Transverse colon (tissue), 4 donors: ENCODE data around the gene MYO18B. TPM values are rescaled to one million over a fixed set of nuclear protein-coding genes. Genes with fewer than 3 reads are reported as not detected.

Experiments used
- DNase-seq: peaks from one replicate; pipeline ENCODE4 v3.0.0-alpha.2; 2019
- H3K27ac ChIP-seq, 4 donors: fragments of 200-600 bp; sonication (generic); 2 replicates each; pipeline ENCODE4 v1.5.1; 2016 to 2018; ENCODE audit warnings: inconsistent platforms in 4 of 4
- H3K27me3 ChIP-seq: fragments of 200-600 bp; sonication (generic); 2 replicates; pipeline ENCODE4 v1.5.1; 2017; ENCODE audit warnings: inconsistent platforms
- H3K36me3 ChIP-seq, 4 donors: fragments of 200-600 bp; sonication (generic); 2 replicates each; pipeline ENCODE4 v1.5.1; 2017 to 2019; ENCODE audit warnings: inconsistent platforms in 4 of 4
- H3K4me1 ChIP-seq, 4 donors: fragments of 200-600 bp; sonication (generic); 2 replicates each; pipeline ENCODE4 v1.5.1; 2017 to 2020; ENCODE audit warnings: inconsistent platforms in 4 of 4
- H3K4me3 ChIP-seq, 4 donors: fragments of 200-600 bp; sonication (generic); 1 replicate in 1 of 4; 2 replicates in 3 of 4; pipeline versions ENCODE4 v1.5.1 to v1.6.1; 2017 to 2019; ENCODE audit warnings: inconsistent platforms in 4 of 4
- H3K9me3 ChIP-seq, 2 donors: fragments of 200-600 bp; sonication (generic); 2 replicates each; pipeline ENCODE4 v1.5.1; 2017 to 2019; ENCODE audit warnings: inconsistent platforms in 2 of 2
- CTCF ChIP-seq, 5 experiments: fragments of 200-600 bp in 3 of 5; fragments of 450-650 bp in 2 of 5; sonication (generic) in 3 of 5; IDR thresholded peaks; 1 replicate in 2 of 5; 2 replicates in 3 of 5; pipeline ENCODE4 v1.5.1; 2016 to 2017; ENCODE audit warnings: antibody characterized with exemption in 5 of 5, inconsistent platforms in 3 of 5, mild to moderate bottlenecking in 2 of 5, moderate library complexity in 1 of 5
- EP300 ChIP-seq: sonication (generic); formaldehyde crosslinking; IDR thresholded peaks from one replicate; pipeline ENCODE4 v1.6.1; 2017; ENCODE audit warnings: antibody characterized with exemption, low read depth
- POLR2A ChIP-seq: fragments of 450-650 bp; IDR thresholded peaks from one replicate; pipeline ENCODE4 v1.6.1; 2016; ENCODE audit warnings: antibody characterized with exemption, mild to moderate bottlenecking, moderate library complexity
- POLR2AphosphoS5 ChIP-seq, 3 donors: sonication (generic); formaldehyde crosslinking; IDR thresholded peaks; one replicate each; pipeline ENCODE4 v1.6.1; 2016; ENCODE audit warnings: antibody characterized with exemption in 3 of 3
- WGBS, 2 donors: methylation state at CpG; one replicate each; pipeline ENCODE4 v1.1.5; 2018; ENCODE audit warnings: low coverage in 1 of 2; 5-methylcytosine and 5-hydroxymethylcytosine counted together
- in situ Hi-C, 4 donors: fragments of 200-750 bp; cut with MboI; loops; one replicate each; pipeline versions ENCODE4 v1.15.0 to v1.15.1; 2017; ENCODE audit warnings: low sequenced_read_pairs in 3 of 4, low pct_ligation_motif_present in 1 of 4, low pct_unique_long_range_greater_than_20kb in 1 of 4
- intact Hi-C: fragments of 100-400 bp; cut with DNase I; formaldehyde crosslinking; loops from one replicate; pipeline ENCODE4 v1.15.1; 2023; ENCODE audit warnings: low total_unique reads
- total RNA-seq, 4 donors: library from RNA; depleted of rRNA; stranded (reverse); fragments of >200 nt; gene quantifications; one replicate each; pipeline ENCODE4 v1.1.0, GENCODE V29; 2016

The MYO18B gene
- under 1 TPM in 1 of 4 donors, not detected in 3; 0.27 TPM for total RNA-seq

GRCh38 chr22:25741692-25742626 lies at the start of gene MYO18B:
TSS of gene MYO18B (plus strand) at chr22:25742188. CDS start at chr22:25761093, 18,905 bp downstream.
- Histone ChIP-seq H3K4me1 (no peaks in the 10 kb centered on the region), H3K27ac (no peak within 1 kb of the TSS), H3K4me3 (no peak within 1 kb of the TSS), H3K36me3 (no peaks in the 10 kb centered on the region), H3K27me3 (peaks cover 5% of the 10 kb centered on the region), H3K9me3 (no peaks in the 10 kb centered on the region)
- DNase-seq, result no peak
- WGBS, 2 donors, result 89 to 90% methylated on average over 5 to 36 of the region's 36 CpGs
- in situ Hi-C loops (no loop called here), intact Hi-C loops (no loop called here)
- TF ChIP-seq POLR2AphosphoS5 (IDR thresholded peaks at IDR 0.05) (no peak), CTCF (IDR thresholded peaks at IDR 0.05) (no peak), EP300 (no peak), POLR2A (no peak)

- H3K27ac ChIP-seq, result no peak overlapping the region
- no peaks in the 10 kb centered on the region for H3K36me3 ChIP-seq
- DNase-seq, result no peak
- TF ChIP-seq EP300, result no peak
- TF ChIP-seq POLR2A, result no peak
- no peak for TF ChIP-seq POLR2AphosphoS5 (IDR thresholded peaks at IDR 0.05)
- no peak for TF ChIP-seq CTCF (IDR thresholded peaks at IDR 0.05)
- 87 to 94% methylated on average over 12 to 15 of the region's 15 CpGs for WGBS, 2 donors
- no peaks in the 10 kb centered on the region for H3K4me1 ChIP-seq
- H3K4me3 ChIP-seq, result no peak overlapping the region
- in situ Hi-C loops, result no loop called here
- intact Hi-C loops, result no loop called here
- H3K9me3 ChIP-seq, result no peaks in the 10 kb centered on the region
- H3K27me3 ChIP-seq, result no peaks in the 10 kb centered on the region
Observed at GRCh38 chr22:25692397-25693267, 49.4 kb upstream of the MYO18B start.

GRCh38 chr22:25693268-25693565 lies 48.8 kb upstream of the MYO18B start:
- DNase-seq, result no peak
- no peaks in the 10 kb centered on the region for H3K9me3 ChIP-seq
- H3K4me1 ChIP-seq, result no peaks in the 10 kb centered on the region
- intact Hi-C loops, result no loop called here
- no peak for TF ChIP-seq EP300
- no peak for TF ChIP-seq POLR2AphosphoS5 (IDR thresholded peaks at IDR 0.05)
- no peak for TF ChIP-seq POLR2A
- TF ChIP-seq CTCF (IDR thresholded peaks at IDR 0.05), result no peak
- no peak overlapping the region for H3K4me3 ChIP-seq
- no peaks in the 10 kb centered on the region for H3K36me3 ChIP-seq
- WGBS, 2 donors, result 99% methylated on average over 4 of the region's 4 CpGs; no CpG with 5 or more reads in 1 of the 2 donors
- no peak overlapping the region for H3K27ac ChIP-seq
- no peaks in the 10 kb centered on the region for H3K27me3 ChIP-seq
- in situ Hi-C loops, result no loop called here
